WI38 (cell line): ENCODE results near the gene GMDS.

Source experiments
- H3K4me3 ChIP-seq: 2 replicates; pipeline ENCODE4 v1.5.1; 2011; ENCODE audit warnings: low read depth, mild to moderate bottlenecking, control low read depth, low read length
- TF ChIP-seq, protein P1 (sequence below): IDR thresholded peaks from 2 replicates; pipeline ENCODE4 v1.5.1; 2012; ENCODE audit warnings: low read depth, mild to moderate bottlenecking, control low read depth, low read length

The GMDS gene

GRCh38 chr6:1988843-1989242 is 256.6 kb downstream of the GMDS start:
- no peak overlapping the region for H3K4me3 ChIP-seq
- TF ChIP-seq, protein P1, sequence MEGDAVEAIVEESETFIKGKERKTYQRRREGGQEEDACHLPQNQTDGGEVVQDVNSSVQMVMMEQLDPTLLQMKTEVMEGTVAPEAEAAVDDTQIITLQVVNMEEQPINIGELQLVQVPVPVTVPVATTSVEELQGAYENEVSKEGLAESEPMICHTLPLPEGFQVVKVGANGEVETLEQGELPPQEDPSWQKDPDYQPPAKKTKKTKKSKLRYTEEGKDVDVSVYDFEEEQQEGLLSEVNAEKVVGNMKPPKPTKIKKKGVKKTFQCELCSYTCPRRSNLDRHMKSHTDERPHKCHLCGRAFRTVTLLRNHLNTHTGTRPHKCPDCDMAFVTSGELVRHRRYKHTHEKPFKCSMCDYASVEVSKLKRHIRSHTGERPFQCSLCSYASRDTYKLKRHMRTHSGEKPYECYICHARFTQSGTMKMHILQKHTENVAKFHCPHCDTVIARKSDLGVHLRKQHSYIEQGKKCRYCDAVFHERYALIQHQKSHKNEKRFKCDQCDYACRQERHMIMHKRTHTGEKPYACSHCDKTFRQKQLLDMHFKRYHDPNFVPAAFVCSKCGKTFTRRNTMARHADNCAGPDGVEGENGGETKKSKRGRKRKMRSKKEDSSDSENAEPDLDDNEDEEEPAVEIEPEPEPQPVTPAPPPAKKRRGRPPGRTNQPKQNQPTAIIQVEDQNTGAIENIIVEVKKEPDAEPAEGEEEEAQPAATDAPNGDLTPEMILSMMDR: no peak

GRCh38 chr6:1987640-1988039 is 257.8 kb downstream of the GMDS start:
- TF ChIP-seq, protein P1: no peak
- no peak overlapping the region for H3K4me3 ChIP-seq

- no peak overlapping the region for H3K4me3 ChIP-seq
- TF ChIP-seq, protein P1: no peak
Observed at GRCh38 chr6:1986454-1987243, 258.8 kb downstream of the GMDS start.

GRCh38 chr6:1984346-1984994 is 260.9 kb downstream of the GMDS start:
- no peak overlapping the region for H3K4me3 ChIP-seq
- TF ChIP-seq, protein P1: no peak

DNA sequence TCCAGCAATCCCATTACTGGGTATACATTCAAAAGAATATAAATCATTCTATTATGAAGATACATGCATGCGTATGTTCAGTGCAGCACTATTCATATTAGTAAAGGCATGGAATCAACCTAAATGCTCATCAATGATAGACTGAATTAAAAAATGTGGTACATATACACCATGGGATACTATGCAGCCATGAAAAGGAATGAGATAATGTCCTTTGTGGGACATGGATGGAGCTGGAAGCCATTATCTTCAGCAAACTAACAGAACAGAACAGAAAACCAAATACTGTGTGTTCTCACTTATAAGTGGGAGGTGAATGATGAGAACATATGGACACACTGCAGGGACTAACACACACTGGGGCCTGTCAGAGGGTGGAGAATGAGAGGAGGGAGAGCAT is 261.6 kb downstream of the GMDS start:
- TF ChIP-seq, protein P1: no peak
- H3K4me3 ChIP-seq: no peak overlapping the region

- TF ChIP-seq, protein P1: no peak
- no peak overlapping the region for H3K4me3 ChIP-seq
Observed at GRCh38 chr6:1972962-1973361, 272.4 kb downstream of the GMDS start.

GRCh38 chr6:1971612-1972011 is 273.8 kb downstream of the GMDS start:
- H3K4me3 ChIP-seq: no peak overlapping the region
- TF ChIP-seq, protein P1: no peak
